C4-2B (cell line): ENCODE measurements around the gene PCED1B.
A peak's percentile ranks its signal among the peaks of the same experiment; 100 is the strongest.

Experiments
- H3K27ac ChIP-seq: fragments of 450-650 bp; 2 replicates; pipeline ENCODE4 v1.5.1; 2017
- ZFX ChIP-seq: fragments of 450-650 bp; IDR thresholded peaks from 2 replicates; pipeline ENCODE4 v1.6.1; 2017
- TF ChIP-seq, protein P1 (sequence below): fragments of 450-650 bp; conservative IDR thresholded peaks from 2 replicates; pipeline ENCODE4 v1.5.1; 2017; ENCODE audit warnings: mild to moderate bottlenecking

PCED1B gene

DNA sequence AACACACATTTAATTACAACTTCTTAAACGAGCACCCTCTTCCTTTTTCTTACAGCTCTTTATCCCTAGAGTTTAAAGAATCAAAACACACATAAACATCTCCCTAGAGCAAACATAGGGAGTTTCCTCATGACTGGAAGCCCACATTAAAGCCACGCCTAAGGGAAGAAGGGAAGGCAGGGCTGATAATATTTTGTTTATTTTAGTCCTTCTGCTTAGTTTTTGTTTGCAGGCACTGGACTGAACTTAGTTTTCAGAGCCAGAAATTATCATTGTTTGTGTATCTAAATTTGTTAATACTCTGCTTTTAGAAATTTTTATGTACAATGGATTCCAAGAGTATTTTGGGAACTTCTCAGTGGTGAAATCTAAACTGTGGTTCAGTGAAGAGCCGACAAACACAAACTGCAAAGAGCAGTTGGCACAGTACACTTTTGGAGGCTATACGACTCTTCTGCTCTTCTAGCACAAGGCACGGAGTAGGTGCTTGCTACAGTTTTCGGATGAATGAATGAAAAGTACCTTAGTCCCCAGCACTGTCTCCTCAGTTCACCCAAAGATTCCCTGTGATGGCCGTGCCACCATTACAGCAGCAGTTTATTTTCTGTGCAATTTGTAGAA, 18.0 kb downstream of the PCED1B start:
- TF ChIP-seq, protein P1, sequence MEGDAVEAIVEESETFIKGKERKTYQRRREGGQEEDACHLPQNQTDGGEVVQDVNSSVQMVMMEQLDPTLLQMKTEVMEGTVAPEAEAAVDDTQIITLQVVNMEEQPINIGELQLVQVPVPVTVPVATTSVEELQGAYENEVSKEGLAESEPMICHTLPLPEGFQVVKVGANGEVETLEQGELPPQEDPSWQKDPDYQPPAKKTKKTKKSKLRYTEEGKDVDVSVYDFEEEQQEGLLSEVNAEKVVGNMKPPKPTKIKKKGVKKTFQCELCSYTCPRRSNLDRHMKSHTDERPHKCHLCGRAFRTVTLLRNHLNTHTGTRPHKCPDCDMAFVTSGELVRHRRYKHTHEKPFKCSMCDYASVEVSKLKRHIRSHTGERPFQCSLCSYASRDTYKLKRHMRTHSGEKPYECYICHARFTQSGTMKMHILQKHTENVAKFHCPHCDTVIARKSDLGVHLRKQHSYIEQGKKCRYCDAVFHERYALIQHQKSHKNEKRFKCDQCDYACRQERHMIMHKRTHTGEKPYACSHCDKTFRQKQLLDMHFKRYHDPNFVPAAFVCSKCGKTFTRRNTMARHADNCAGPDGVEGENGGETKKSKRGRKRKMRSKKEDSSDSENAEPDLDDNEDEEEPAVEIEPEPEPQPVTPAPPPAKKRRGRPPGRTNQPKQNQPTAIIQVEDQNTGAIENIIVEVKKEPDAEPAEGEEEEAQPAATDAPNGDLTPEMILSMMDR, result no peak
- TF ChIP-seq ZFX, result no peak
- peak overlapping the region; percentile 41; the same call in 1 of the 2 replicates for H3K27ac ChIP-seq

DNA sequence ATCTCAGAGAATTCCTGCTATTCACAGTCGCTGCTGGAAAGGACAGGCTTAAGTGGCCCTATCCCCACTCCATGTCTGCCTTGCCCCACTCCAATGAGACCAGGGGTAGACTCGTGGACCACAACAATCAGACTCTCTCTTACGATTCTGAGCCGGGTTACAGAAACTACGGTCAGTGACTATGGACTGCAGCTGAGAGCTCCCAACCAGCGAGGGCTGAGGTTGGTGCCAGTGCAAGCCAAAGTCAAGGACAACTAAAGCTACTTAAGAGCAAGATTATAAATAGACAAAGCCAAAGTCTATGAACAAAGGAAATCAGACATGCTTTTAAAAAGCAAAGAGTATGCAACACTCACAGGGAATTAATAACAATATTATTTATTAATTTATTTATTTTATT, 18.7 kb downstream of the PCED1B start:
- TF ChIP-seq, protein P1, result no peak
- no peak for TF ChIP-seq ZFX
- peak overlapping the region; percentile 41; the same call in 1 of the 2 replicates for H3K27ac ChIP-seq

DNA sequence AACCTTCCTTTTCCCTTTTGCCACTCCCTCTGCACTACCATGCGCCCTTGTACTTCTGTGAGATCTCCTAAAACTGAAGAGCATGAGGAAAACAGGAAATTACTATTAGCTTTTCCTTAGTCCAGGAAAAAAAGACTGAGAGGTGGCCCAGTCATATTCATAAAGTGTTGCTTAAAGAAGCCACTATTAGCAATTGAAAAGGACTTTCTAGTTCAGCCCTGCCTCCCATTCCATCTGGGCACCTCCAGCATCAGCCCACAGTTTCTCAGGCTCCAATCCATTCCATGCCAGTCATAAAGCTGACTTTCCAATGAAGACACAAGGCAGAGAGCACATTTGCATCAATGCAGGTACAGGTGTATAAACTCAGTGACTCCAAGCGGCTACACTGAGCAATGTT, 20.2 kb downstream of the PCED1B start:
- TF ChIP-seq, protein P1, result no peak
- TF ChIP-seq ZFX, result no peak
- no peak overlapping the region for H3K27ac ChIP-seq

DNA sequence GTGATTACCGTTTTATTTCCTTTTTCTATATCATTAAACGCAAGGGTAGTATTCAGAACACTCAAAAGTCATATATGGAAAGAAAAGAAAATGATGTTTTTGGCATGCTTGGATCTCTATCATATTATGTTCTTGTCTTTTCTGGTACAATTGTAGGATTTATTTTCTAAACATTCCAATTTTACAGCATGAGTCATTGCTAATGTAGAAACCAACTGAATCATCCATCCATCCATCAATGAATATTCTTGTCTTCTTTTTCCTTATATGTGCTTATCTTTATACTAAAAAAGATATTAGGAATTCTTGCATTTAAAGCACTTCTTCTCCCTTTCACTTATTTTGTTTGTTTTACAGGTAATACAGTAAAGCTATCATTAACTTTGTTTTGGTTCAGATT, 20.7 kb downstream of the PCED1B start:
- no peak overlapping the region for H3K27ac ChIP-seq
- TF ChIP-seq ZFX, result no peak
- TF ChIP-seq, protein P1, result no peak

DNA sequence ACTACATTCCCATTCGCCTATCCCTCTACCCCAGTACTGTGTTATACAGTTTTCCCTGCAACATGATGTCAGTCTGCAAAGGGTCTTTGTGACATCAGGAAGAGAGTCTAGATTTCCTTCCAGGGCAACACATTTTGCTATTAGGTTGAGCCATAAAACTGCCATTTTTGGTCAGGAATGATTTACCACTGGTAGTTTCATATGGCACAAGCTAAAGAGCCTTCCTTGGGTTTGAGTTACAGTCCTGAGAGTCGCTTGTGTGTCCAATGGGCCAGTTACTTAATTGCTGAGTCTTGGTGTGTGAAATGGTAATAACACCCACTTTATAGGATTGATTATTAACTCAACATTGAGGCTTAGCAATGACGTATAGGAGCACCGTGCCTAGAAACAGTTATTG, 23.0 kb downstream of the PCED1B start:
- no peak for TF ChIP-seq ZFX
- TF ChIP-seq, protein P1, result no peak
- no peak overlapping the region for H3K27ac ChIP-seq

DNA sequence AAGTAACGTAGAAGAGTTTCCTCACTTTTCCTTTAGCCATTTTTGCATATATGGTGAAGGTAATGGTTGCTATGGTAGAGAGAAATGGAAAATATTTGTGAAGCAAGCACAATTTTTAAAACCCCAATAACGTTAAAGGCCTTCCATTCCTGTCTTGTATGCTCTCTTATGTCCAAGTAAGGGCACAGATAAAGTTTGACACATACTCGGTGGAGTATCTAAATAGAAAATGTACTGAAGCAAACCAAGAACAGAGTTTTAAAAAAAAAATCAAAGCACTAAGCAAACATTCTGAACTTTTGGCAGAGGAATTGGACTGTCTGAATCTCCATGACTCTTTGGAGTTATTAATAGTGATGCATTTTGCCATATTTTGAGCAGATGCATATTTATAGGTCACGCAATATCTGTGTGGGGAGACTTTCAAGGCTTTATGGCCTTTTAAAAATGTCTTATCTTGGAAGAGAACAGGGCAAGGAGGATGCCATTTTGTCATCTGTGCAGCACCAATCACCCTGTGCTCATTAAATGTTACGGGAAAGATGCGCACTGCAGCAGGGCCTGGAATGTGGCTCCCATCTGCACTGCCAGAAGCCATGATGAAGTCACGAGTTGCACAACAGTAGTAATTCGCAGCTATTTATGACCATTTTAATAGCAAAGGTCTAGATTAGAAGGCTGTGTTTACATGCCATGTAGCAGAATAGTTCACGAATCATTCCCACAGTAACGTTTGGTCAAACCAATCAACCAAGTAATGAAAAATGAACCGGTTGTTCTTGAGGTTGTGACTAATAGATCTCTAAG, 23.6 kb downstream of the PCED1B start:
- no peak overlapping the region for H3K27ac ChIP-seq

More for the DNA sequence above, 23.6 kb downstream of the PCED1B start:
- TF ChIP-seq, protein P1, result no peak
- no peak for TF ChIP-seq ZFX
